Midbrain (tissue), 1 donor: Measurements from ENCODE around the gene ATE1.

Experiments used
- DNase-seq: peaks from one replicate; lab custom pipeline; 2025; lab: John Stamatoyannopoulos, UW

ATE1 gene

DNA sequence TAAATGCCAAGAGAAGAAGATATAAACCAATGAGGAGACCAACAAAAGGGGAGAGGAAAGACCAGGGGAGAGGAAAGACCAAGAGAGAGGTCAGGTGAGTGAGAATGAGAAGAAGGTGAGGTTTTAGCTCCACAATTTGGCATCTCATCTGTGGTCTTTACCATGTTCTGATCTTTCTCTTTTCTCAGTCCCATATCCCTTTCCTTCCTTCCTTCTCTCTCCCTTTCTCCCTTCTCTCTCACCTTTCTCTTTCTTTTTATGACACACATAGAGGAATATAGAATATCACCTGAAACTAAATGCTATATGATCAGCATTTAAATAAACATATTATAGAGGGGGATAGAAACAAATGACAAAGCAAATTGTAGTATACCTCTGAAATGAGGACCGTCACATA lies 57.4 kb downstream of the ATE1 start:
- no peak for DNase-seq

DNA sequence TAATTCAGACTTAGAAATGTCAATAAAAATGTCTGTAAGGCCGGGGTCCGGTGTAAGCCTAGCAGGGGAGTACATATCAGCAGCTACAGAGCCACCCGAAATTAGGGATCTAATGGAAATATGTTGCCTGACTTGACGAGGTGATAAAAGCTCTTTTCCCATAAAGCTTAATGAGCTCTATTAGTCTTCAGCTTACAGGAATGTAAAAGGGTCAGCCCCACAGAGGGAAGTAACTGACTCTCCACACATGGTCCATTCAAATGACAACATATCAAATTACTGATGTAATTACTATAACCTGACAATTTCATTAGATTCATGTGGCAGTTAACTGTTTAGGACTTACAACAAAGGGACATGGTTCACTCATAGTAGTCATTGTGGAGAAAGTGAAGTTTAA lies 62.3 kb downstream of the ATE1 start:
- DNase-seq: no peak

DNA sequence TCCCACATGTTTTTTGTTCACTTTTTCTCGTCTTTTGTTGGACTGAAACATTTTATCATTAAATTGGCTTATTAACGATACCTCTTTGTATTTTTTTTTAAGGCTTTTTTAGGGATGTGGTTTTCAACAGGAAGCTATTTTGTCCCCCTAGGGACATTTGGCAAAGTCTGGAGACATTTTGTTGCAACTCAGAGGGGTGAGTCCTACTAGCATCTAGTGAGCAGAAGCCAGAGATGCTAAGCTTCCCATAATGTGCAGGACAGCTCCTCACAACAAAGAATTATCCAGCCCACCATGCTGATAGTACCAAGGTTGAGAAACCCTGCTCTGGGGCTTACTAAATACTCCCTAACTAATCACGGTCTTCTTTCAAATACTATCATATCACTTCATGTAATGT lies 63.2 kb downstream of the ATE1 start:
- no peak for DNase-seq

DNA sequence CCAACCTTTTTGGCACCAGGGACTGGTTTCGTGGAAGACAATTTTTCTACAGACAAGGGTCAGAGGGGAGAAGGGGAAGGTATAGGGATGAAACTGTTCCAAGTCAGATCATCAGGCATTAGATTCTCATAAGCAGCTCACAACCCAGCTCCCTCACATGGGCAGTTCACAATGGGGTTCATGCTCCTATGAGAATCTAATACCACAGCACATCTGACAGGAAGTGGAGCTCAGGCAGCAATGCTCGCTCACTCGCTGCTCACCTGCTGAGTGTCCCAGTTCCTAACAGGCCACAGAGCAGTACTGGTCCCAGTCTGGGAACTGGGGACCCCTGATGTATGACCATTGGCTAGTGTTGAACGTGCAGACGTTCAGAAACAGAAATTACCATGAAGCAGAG lies 63.7 kb downstream of the ATE1 start:
- no peak for DNase-seq

DNA sequence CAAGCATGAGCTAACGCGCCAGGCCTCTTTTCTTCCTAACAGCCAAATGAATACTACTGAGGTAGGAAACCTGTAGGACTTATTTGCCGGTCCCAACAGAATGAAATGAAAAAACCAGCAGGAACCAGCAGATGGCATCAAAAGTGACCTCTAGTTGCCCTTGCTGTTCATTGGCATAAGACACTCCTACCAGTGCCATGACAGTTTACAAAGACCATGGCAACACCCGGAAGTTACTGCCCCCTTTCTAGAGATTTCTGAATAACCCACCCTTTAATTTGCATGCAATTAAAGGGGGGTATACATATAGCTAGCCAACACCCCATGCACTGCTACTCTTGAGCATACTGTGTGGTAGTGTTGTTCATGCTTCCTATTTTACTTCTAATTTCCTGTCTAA lies 65.2 kb downstream of the ATE1 start:
- DNase-seq: no peak

DNA sequence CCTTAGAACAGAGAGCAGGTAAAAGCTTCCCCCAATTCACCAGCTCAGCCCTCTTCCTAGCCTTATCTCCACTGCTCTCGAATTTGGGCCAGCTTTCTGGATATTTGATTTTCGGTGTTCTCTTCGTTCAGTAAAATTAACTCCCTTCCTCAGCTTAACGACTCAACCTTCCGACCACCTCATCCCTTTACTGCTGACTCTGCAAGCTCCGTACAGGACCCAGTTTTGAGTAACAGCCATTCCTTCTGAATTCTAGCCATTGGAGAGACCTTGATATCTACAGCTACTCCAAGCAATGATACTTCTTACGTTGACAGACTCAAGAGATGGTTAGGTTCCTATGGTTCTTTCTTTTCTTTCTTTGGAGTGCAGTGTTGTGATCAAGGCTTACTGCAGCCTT lies 65.8 kb downstream of the ATE1 start:
- DNase-seq: no peak

DNA sequence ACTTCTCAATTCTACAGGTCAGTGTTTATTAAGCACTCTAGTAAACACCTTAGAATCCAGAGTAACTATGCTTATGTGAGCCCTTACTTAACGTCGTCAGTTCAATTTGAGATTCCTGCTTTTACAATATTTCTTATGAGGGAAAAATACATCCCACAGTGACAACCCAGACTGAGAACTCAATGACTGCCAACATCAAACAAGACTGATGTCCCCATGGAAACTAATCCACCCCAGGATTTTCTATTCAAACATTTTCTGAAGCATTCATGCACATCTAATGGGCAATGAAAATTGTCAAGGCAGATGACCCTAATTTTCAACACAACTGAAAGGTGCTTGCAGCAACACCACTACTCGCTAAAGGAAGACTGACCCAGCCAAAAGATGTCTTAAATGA lies 67.0 kb downstream of the ATE1 start:
- DNase-seq: no peak

DNA sequence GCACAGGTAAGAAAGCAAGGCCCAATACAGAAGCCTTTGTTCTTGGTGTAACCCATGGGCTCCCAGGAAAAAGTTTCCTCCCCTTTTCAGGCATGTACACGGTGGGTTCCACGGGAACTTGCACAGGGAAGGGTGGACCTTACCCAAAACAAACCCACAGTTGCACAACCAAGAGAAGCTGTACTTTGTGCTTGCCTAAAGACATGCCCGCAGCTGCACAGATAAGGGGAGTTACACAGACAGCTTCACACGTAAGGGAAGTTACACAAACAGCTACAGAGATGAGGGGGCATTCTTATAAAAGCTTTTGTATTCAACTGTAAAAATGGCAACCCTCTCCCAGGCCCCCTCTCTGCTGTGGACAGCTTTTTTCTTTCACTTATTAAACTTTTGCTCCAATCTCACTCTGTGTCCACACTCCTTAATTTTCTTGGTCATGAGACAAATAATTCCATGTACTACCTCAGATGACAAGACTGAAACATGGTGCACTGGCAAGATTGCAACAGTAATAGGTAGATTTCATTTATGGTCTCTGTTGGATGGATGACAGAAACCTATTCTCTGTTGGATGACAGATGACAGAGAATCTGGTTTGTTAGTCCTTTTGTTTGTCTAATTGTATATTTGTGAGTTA lies 72.9 kb downstream of the ATE1 start:
- DNase-seq: no peak

DNA sequence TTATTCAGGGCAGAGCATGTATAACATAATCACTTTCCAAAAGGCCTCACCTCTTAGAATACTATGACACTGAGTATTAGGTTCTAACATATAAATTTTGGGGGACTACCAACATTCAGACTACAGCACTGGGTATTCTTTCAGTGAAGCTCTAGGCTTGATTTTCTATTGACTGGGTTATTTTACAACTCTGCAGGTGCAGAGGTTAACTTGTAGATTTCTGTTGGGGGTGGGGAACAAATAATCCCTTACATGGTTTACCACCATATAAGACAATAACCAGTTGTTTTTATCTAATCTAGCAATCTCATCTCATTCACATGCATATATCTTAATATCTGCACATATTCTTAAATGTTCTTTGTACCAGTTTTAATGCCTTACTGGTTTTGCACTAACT lies 73.9 kb downstream of the ATE1 start:
- DNase-seq: no peak

DNA sequence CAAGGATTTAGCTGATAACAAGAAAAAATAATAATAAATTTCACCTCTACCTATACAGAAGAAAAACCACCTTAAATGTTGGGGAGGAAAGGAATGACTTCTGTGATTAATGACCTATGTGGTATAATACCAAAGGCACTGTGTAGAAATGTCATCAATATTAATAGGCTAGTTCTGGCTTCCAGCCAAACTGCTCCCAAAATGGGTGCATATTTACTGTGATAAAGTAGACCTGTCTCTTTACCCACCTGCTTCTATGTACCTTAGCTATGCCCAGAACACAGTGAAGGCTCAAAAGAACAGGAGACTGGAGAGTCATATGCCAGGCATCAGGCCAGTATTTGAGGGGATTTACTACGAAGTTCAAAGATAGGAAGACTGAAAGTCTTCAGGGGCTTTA lies 76.0 kb downstream of the ATE1 start:
- DNase-seq: no peak

DNA sequence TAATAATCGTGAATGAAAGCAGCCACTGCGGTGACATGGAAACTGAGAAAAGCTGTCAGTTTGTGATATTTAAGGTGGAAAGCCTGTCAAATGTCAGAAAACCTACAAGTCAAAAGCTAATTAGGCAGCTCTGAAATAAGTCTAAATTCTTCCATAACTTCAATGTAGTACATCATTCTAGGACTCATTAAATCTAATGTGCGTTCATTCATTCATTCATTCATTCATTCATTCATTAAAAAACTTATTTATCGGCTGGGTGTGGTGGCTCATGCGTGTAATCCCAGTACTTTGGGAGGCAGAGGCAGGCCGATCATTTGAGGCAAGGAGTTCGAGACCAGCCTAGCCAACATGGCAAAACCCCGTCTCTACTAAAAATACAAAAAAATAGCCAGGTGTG lies 79.7 kb downstream of the ATE1 start:
- DNase-seq: no peak

DNA sequence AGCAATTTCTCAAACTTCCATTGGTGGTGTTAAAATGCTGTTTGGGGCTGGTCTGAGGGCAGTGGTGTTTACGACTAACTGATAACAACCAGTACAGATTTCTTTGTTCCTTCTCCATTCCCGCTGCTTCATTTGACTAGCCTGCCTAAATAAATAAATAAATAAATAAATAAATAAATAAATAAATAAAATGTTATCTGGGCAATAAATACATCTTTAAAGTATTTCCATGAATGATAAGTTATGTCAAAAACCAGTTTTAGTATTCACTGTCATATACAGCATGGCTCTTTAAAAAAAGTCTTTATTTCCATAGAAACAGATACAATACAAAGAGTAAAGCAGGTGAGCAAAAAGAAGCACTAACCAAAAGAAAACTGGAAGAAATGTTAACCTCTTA lies 81.3 kb downstream of the ATE1 start:
- DNase-seq: no peak

DNA sequence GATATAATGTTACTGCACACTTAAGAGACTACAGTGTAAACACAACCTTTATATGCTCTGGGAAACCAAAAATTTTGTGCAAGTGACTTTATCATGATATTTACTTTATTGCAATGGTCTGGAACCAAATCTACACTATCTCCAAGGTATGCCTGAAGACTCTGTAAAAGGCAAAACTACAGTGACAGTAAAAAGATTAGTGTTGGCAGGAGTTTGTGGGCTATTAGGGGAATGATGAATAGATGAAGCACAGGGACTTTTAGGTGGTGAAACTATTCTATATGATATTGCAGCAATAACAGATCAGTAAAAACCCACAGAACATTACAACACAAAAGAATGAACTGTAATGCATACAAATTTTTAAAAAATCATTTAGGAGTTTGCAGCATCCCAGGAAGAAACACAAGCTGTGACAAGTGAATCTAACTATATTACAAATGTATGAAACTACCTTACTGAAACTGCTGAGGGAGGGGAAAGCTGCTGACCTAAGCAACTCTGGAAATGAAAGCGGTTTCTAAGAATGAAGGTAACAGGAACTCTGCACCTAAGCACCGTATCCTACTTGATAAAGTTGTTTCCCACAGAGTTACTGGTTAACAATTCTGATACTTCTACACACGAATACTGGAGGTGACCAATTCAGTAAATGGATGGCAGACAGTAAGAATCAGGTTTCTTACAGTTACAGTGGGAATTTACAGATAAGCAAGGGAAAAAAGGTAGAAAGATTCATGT lies 82.6 kb downstream of the ATE1 start:
- DNase-seq: no peak

DNA sequence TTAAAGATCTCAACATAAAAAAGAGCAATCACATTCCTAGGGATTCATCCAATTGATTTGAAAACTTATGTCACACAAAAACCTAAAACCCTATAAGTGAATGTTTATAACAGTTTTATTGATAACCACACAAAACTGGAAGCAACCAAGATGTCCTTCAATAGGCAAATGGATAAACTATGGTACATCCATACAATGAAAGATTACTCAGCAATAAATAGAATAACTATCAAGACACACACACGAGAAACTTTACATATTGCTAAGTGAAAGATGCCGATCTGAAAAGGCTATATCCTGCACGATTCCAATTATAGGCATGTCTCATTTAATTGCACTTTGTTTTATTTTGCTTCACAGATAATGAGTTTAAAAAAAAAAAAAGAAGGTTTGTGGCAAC lies 83.3 kb downstream of the ATE1 start:
- no peak for DNase-seq

DNA sequence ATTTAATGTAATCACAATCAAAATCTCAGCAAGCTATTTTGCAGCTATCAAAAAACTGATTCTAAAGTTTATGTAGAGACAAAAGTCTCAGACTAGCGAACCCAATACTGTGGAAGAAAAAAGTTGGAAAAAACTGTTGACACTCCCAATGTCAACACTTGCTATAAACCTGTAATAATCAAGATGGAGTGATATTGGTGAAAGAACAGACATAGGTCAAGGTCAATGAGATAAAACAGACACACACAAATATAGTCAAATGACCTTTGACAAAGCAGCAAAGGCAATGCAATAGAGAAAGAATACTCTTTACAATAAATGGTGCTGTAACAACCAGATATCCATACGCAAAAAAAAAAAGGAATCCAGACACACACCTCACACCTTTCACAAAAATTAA lies 84.5 kb downstream of the ATE1 start:
- DNase-seq: no peak

DNA sequence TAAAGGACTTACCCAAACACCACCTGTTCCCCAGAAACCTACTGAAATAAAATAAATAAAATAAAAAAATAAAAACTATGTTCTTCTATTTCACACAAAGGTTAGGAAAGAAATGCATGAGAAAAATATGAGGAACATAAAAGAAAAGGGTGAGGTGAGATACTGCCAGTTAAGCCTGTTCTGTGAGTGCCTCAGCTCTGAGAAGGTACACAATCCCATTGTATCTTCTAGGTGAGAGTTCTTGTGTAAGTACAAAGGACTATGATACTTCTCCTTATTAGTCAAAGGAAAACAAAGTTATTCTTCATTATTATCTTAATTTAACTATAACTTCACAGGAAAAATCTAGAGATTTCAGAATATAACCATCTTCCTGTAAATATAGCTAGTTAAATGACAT lies 86.0 kb downstream of the ATE1 start:
- DNase-seq: no peak

DNA sequence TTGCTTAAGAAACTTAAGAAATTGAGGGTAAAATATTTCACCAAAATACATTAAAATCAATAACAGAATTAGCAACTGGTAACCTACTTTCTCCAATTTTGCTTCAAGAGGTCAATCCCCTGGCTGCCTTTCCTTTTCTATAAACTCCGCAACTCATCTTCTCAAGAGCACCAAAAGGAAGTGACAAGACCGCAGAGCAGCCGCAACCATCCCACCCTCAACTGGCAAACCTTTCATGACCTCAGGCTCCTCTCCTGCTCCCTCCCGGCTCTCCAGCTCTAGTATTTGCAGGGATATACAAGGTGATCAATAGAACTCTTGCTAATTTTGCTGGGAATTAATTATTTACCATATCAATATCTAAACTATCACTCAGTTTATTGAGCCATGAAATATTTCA lies 88.9 kb downstream of the ATE1 start:
- no peak for DNase-seq

DNA sequence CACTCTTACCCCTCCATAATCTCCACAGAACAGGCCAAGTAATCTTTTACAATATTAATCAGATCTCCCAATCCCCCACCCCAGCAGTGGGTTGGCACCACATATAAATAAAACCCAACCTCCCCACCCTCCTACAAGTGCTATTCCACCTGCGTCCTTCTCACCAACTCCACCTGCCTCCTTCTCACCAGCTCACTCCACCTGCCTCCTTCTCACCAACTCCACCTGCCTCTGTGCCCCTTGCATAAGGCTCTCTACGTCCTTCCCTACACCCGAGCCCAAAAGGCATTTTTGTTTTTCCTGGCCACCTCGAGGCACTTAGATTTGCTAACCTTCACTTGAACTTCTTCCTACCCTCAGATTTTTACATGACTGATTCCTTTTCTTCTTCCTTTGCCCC lies 89.7 kb downstream of the ATE1 start:
- no peak for DNase-seq

DNA sequence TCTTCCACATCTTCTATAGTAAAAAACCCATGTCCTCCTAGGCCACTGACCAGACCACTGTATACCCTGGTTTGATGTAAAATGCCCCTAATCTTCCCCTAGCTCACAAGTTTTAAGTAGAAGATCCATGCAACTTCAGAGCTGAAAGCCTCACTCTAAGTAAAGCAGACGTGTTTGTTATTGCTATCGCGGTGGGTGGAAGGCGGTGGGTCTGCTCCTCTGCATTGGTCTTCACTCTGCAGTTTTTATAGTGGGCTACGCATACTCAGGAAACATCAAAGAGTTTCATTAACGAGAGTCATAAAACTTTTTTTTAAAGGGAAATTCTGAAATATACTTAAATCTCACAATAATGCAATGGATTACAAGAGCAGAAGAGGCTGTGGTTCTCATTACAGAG lies 91.7 kb downstream of the ATE1 start:
- DNase-seq: no peak

DNA sequence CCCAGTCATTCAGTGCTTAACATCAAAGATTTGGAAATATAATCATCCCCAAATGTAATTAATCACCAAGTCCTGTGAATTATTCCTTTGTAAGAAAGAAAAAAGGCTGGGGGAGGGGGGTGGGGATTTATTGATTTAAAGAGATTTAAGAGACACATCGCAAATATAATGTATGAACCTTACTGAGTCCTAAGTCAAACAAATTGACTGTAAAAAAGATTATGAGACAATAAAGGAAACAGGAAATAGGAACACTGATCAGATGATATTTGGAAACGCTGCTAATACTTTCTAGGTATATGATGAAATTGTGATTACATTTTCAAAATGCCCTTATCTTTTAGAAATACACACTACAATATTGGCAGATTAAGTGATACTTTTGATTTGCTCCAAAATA lies 92.5 kb downstream of the ATE1 start:
- no peak for DNase-seq

DNA sequence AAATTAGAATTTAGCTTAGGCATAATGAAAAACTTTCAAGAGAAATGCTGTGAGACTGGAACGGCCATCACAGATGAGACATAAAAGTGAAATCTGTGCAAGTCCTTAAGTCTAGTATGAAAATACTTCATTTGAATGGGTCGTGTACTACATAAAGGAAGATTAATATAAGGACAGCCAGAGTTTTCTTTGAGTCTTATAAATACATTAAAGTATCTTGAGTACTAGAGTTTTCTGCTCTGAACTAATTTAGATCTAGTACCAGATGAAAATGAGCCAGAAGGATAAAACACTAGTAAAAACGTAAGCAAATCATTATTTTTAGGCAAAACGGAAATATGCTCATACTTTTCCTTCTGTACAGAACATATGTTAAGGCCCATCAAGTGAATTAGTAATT lies 93.1 kb downstream of the ATE1 start:
- no peak for DNase-seq

DNA sequence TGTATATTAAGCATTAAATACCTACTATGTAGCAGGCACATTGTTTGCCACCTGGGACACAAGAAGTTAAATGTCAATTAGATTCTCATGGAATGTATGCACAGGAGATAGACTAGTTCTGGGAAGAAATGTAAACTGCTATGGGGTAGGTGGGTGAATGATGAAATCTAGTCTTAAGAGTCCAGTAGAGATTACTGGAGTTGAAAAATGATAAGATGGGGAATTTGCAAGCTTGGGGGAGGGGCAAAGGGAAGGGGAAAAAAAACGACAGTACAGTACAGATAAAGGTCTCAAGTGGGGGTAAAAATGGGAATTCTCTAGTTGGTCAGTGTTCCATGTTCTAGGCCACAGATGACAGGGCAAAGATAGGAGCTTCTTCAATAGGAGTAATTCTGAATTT lies 94.4 kb downstream of the ATE1 start:
- no peak for DNase-seq

DNA sequence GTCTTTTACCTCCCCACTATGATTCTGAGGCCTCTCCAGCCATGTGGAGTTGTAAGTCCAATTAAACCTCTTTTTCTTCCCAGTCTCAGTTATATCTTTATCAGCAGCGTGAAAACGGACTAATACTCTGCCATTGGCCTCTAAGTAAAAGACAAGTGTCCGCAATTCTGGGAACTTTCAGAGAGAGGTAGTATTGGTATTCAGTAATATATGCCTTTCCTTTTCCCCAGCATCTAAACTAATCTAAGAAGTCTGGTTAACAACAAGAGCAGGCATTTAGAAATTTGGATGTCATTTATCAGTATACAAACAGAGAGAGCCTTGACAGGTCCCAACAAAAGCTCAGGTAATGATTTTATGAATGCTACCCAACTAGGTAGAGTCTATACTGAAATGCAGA lies 95.2 kb downstream of the ATE1 start:
- DNase-seq: no peak

DNA sequence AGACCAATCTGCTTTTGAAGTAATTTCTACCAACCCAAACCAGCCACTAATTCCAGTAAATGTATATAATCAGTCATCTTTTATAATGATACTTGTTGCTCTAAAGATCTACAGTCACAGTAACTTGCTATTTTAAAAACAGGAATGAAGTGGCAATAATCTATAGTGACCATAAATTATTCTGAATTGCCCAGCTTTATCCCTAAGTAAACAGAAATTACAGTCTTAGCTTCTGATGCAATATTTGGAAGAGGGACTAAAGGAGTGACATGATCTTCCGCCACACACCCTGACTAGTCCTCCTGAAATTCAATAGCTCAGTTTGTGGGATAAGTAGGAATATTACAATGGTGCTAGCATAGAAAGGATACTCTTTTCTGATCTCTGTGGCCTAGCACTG lies 96.1 kb downstream of the ATE1 start:
- DNase-seq: no peak
